KOPT-K1 (cell line): Measurements from ENCODE around the gene MCF2L.

Source experiments
- H3K27ac ChIP-seq: fragments of 200-600 bp; sonication (generic); 2 replicates; pipeline ENCODE4 v1.5.1; 2016; ENCODE audit warnings: antibody characterized with exemption, mild to moderate bottlenecking, low read depth, low read length; ENCODE audit not compliant: poor library complexity, severe bottlenecking
- H3K36me3 ChIP-seq: fragments of 200-600 bp; sonication (generic); 2 replicates; pipeline ENCODE4 v1.5.1; 2017; ENCODE audit warnings: antibody characterized with exemption, mild to moderate bottlenecking, low read length, moderate library complexity; ENCODE audit not compliant: insufficient read depth
- H3K9me3 ChIP-seq: fragments of 200-600 bp; sonication (generic); 2 replicates; pipeline ENCODE4 v1.5.1; 2017; ENCODE audit warnings: antibody characterized with exemption, low read length, mild to moderate bottlenecking; ENCODE audit not compliant: insufficient read depth, poor library complexity, severe bottlenecking

MCF2L gene

GRCh38 chr13:112955956-112956355, 13.1 kb upstream of the MCF2L start:
- Histone ChIP-seq H3K36me3 (no peaks in the 10 kb centered on the region), H3K9me3 (no peaks in the 10 kb centered on the region), H3K27ac (no peak overlapping the region)

- no peaks in the 10 kb centered on the region for H3K36me3 ChIP-seq
- H3K9me3 ChIP-seq: no peaks in the 10 kb centered on the region
- H3K27ac ChIP-seq: no peak overlapping the region
These were observed 12.3 kb upstream of the MCF2L start for GRCh38 chr13:112956571-112957294.

- H3K27ac ChIP-seq: no peak overlapping the region
- H3K9me3 ChIP-seq: no peaks in the 10 kb centered on the region
- no peaks in the 10 kb centered on the region for H3K36me3 ChIP-seq
These were observed 11.7 kb upstream of the MCF2L start for GRCh38 chr13:112957295-112957677.

- H3K36me3 ChIP-seq: no peaks in the 10 kb centered on the region
- H3K27ac ChIP-seq: no peak overlapping the region
- H3K9me3 ChIP-seq: no peaks in the 10 kb centered on the region
These were observed 10.7 kb upstream of the MCF2L start for GRCh38 chr13:112958127-112958989.

GRCh38 chr13:112959206-112959605, 9.8 kb upstream of the MCF2L start:
- no peak overlapping the region for H3K27ac ChIP-seq
- no peaks in the 10 kb centered on the region for H3K36me3 ChIP-seq
- no peaks in the 10 kb centered on the region for H3K9me3 ChIP-seq

GRCh38 chr13:112959701-112960542, 9.1 kb upstream of the MCF2L start:
- H3K27ac ChIP-seq: no peak overlapping the region
- H3K36me3 ChIP-seq: no peaks in the 10 kb centered on the region
- H3K9me3 ChIP-seq: no peaks in the 10 kb centered on the region

- no peak overlapping the region for H3K27ac ChIP-seq
- H3K9me3 ChIP-seq: no peaks in the 10 kb centered on the region
- no peaks in the 10 kb centered on the region for H3K36me3 ChIP-seq
These were observed 8.3 kb upstream of the MCF2L start for GRCh38 chr13:112960706-112961105.

- H3K27ac ChIP-seq: no peak overlapping the region
- no peaks in the 10 kb centered on the region for H3K9me3 ChIP-seq
These were observed 7.3 kb upstream of the MCF2L start for GRCh38 chr13:112961457-112962369.

GRCh38 chr13:112962396-112962795, 6.6 kb upstream of the MCF2L start:
- H3K36me3 ChIP-seq: no peaks in the 10 kb centered on the region
- H3K27ac ChIP-seq: no peak overlapping the region
- H3K9me3 ChIP-seq: no peaks in the 10 kb centered on the region

More at GRCh38 chr13:112961457-112962369, 7.3 kb upstream of the MCF2L start:
- H3K36me3 ChIP-seq: no peaks in the 10 kb centered on the region

- no peaks in the 10 kb centered on the region for H3K36me3 ChIP-seq
- no peaks in the 10 kb centered on the region for H3K9me3 ChIP-seq
- H3K27ac ChIP-seq: no peak overlapping the region
These were observed 5.9 kb upstream of the MCF2L start for GRCh38 chr13:112962911-112963625.

GRCh38 chr13:112963641-112964040, 5.4 kb upstream of the MCF2L start:
- Histone ChIP-seq H3K36me3 (no peaks in the 10 kb centered on the region), H3K27ac (no peak overlapping the region), H3K9me3 (no peaks in the 10 kb centered on the region)

GRCh38 chr13:112964971-112965492, 4.0 kb upstream of the MCF2L start:
- Histone ChIP-seq H3K27ac (no peak overlapping the region), H3K36me3 (no peaks in the 10 kb centered on the region), H3K9me3 (no peaks in the 10 kb centered on the region)

GRCh38 chr13:112965573-112966115, 3.4 kb upstream of the MCF2L start:
- no peaks in the 10 kb centered on the region for H3K36me3 ChIP-seq

More at GRCh38 chr13:112965573-112966115, 3.4 kb upstream of the MCF2L start:
- Histone ChIP-seq H3K27ac (no peak overlapping the region), H3K9me3 (no peaks in the 10 kb centered on the region)
